ENCODE data around the gene PRICKLE1. TPM values are rescaled to one million over a fixed set of nuclear protein-coding genes. Genes with fewer than 3 reads are reported as not detected.
"Not testable (repeated sequence)": the region's sequence is repeated elsewhere in the genome, so short reads cannot be mapped to it uniquely, and the experiment has no call there.

PRICKLE1 gene
- total RNA-seq, 1 donor: 15.6 TPM

- TF ChIP-seq, protein P1, sequence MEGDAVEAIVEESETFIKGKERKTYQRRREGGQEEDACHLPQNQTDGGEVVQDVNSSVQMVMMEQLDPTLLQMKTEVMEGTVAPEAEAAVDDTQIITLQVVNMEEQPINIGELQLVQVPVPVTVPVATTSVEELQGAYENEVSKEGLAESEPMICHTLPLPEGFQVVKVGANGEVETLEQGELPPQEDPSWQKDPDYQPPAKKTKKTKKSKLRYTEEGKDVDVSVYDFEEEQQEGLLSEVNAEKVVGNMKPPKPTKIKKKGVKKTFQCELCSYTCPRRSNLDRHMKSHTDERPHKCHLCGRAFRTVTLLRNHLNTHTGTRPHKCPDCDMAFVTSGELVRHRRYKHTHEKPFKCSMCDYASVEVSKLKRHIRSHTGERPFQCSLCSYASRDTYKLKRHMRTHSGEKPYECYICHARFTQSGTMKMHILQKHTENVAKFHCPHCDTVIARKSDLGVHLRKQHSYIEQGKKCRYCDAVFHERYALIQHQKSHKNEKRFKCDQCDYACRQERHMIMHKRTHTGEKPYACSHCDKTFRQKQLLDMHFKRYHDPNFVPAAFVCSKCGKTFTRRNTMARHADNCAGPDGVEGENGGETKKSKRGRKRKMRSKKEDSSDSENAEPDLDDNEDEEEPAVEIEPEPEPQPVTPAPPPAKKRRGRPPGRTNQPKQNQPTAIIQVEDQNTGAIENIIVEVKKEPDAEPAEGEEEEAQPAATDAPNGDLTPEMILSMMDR (IDR thresholded peaks at IDR 0.05; ENCODE audit: insufficient read depth, low read length): no peak
- DNase-seq (ENCODE audit: low read depth): no peak
- no peak overlapping the region for H3K4me3 ChIP-seq (ENCODE audit: low read depth, low read length)
Observed at GRCh38 chr12:42546709-42547108, 42.8 kb downstream of the PRICKLE1 start.

DNA sequence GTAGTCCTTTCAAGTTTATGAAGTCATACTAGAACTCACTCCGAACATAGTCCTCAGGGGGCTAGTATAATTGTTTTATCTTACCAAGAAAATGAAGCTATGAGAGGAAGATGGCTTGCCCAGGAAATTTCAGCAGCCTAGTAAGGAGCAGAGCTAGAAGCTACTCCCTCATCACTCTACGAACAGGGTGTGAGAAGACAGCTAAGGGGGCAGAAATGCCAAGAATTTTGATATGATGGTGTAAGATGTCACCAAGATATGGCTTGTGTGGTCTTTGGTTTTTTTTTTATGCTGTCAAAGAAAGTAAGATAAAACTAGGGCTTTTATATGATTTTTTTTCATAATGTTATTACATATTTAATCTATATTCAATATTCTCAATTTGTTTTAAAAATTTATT, 47.6 kb downstream of the PRICKLE1 start:
- no peak overlapping the region for H3K4me3 ChIP-seq (ENCODE audit: low read depth, low read length)
- DNase-seq (ENCODE audit: low read depth): peak; percentile 15
- TF ChIP-seq, protein P1 (IDR thresholded peaks at IDR 0.05; ENCODE audit: insufficient read depth, low read length): no peak

GRCh38 chr12:42541308-42541707, 48.2 kb downstream of the PRICKLE1 start:
- H3K4me3 ChIP-seq (ENCODE audit: low read depth, low read length); DNase-seq (ENCODE audit: low read depth): not testable (repeated sequence)

GRCh38 chr12:42539696-42540095, 49.9 kb downstream of the PRICKLE1 start:
- TF ChIP-seq, protein P1 (IDR thresholded peaks at IDR 0.05; ENCODE audit: insufficient read depth, low read length): no peak
- no peak overlapping the region for H3K4me3 ChIP-seq (ENCODE audit: low read depth, low read length)
- peak; percentile 7 for DNase-seq (ENCODE audit: low read depth)

DNA sequence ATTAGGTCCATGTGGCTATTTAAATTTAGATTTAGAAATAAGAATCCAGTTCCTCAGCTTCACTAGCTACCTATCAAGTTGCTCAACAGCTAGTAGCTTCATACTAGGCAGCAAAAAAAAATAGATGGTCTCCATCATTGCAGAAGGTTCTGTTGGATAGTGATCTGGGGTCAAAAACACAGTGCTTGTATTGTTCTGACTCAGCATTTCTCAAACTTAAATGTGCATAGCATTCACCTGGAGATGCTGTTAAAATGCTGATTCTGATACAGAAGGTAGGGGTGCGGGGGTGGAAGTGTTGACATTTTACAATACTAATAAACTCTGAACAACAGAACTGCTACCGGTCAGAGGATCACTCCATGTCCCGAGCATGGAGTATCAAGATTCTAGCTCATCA, 51.3 kb downstream of the PRICKLE1 start:
- DNase-seq (ENCODE audit: low read depth): no peak
- TF ChIP-seq, protein P1 (IDR thresholded peaks at IDR 0.05; ENCODE audit: insufficient read depth, low read length): no peak
- H3K4me3 ChIP-seq (ENCODE audit: low read depth, low read length): no peak overlapping the region

DNA sequence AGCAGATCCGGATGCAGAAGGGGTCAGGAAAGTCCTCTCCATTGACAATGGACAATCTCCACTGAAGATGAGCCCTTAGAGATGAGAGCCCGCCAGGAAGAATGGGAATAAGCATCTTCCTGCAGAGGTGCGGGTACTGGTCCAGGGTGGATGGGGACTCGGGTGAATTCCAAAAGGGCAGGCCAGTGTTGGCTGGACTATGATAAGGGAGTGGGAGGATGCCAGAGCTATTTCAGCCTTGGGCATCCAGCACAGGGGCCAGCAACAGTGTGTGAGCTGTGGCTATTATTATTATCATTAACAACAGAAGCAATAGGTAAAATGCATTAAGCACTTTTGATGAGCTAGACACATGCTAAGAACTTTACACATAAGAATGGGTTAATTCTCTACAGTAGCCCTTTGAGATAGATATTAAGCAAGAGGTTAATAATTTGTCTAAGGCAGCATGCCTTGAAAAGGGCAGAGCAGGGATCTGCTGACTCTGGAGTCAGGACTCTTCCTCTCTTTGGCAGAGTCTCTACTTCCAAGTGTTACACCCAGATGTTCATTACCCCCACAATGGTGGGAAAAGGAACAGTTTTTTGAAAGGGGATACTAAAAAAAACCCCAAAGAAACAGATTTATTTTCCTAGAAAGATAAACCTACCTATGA, 55.2 kb downstream of the PRICKLE1 start:
- TF ChIP-seq, protein P1 (IDR thresholded peaks at IDR 0.05; ENCODE audit: insufficient read depth, low read length): no peak

GRCh38 chr12:42530284-42530683, 59.3 kb downstream of the PRICKLE1 start:
- no peak for DNase-seq (ENCODE audit: low read depth)
- TF ChIP-seq, protein P1 (IDR thresholded peaks at IDR 0.05; ENCODE audit: insufficient read depth, low read length): no peak
- no peak overlapping the region for H3K4me3 ChIP-seq (ENCODE audit: low read depth, low read length)

More for the DNA sequence above, 55.2 kb downstream of the PRICKLE1 start:
- DNase-seq (ENCODE audit: low read depth): no peak
- no peak overlapping the region for H3K4me3 ChIP-seq (ENCODE audit: low read depth, low read length)
